Measurements from ENCODE around the gene ZNF57. TPM values are rescaled to one million over a fixed set of nuclear protein-coding genes. Genes with fewer than 3 reads are reported as not detected.

Gene ZNF57
- total and polyA plus RNA-seq, 9 of the 15 experiments (the other 6 are each of a cell fraction or from before 2014, with no cell fraction given) = 3.9 to 13.5 (median 7.8) TPM

DNA sequence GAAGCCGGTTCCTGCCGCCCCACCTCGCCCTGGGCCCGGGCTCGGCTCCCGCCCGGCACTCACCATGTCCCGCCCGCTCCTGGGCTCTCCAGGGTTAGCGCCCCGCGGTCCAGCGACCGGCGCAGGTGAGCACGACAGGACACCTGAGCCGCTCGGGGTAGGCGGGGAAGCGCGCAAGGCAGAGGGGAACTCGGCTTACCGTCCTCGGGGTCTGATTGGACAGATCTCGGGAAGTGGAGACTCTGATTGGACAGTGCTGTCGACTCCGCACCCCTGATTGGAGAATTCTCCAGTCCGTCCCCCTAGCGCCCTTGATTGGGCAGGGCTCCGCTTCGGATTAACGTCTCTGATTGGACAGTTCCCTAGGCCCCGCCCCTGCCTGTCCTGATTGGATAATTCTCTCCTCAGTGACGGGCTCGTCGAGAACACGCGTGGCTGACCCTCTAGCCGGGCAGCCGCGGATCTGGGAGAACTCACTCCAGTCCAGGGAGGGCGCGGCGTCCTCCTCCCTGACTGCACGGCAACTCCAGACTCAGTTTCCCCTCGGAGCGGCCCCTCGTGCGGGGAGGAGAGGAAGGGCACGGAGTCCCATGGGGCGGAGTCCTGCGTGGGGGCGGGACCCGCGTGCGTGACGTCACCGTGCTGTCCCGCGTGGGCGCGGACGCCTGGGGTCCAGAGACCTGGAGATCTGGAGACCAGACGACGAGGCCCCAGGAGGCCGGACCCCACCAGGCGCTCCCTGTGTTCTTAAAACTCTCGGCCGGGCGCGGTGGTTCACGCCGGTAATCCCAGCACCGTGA lies 44.2 kb downstream of the ZNF57 start, which contains the start of gene ZNF77 (continued):
- no peak for TF ChIP-seq POLR3A (IDR thresholded peaks at IDR 0.05; ENCODE audit: borderline replicate concordance, extremely low read depth, insufficient read depth, insufficient read length)
- no peak; the same call in 1 of the 2 replicates for TF ChIP-seq CREB3 (tag; conservative IDR thresholded peaks at IDR 0.05; ENCODE audit: low read depth)
- TF ChIP-seq NR2C2 (CRISPR knock-in tag; IDR thresholded peaks at IDR 0.05) = 0 out of 2 replicates have a peak, but pooled peaks have one; percentile 40
- peak; percentile 90 for TF ChIP-seq NR2C2 (tag; IDR thresholded peaks at IDR 0.05)
- TF ChIP-seq SLC30A9 (CRISPR knock-in tag; IDR thresholded peaks at IDR 0.05) = no peak
- no peak for TF ChIP-seq PCBP1 (IDR thresholded peaks at IDR 0.05; ENCODE audit: low read depth, low read length, poor library complexity, severe bottlenecking)
- no peak for TF ChIP-seq HNRNPH1 (optimal IDR thresholded peaks at IDR 0.05; ENCODE audit: low read depth, low read length)
- peak; percentile 65; the same call in 1 of the 2 replicates for TF ChIP-seq CC2D1A (IDR thresholded peaks at IDR 0.05)
- no peak for TF ChIP-seq NELFE (IDR thresholded peaks at IDR 0.05; ENCODE audit: insufficient read depth, insufficient read length)
- no peak for TF ChIP-seq PHTF2 (CRISPR knock-in tag; IDR thresholded peaks at IDR 0.05)
- no peak for TF ChIP-seq ZNF133 (CRISPR knock-in tag; IDR thresholded peaks at IDR 0.05)
- peak; percentile 86 for TF ChIP-seq BCOR (IDR thresholded peaks at IDR 0.05)
- TF ChIP-seq POU5F1 (IDR thresholded peaks at IDR 0.05; ENCODE audit: borderline replicate concordance, low read depth, low read length, partially characterized antibody) = no peak
- TF ChIP-seq CHD2 (IDR thresholded peaks at IDR 0.05; ENCODE audit: low read depth, low read length) = peak; percentile 93
- TF ChIP-seq SMARCA4 (IDR thresholded peaks at IDR 0.05) = no peak
- TF ChIP-seq ZBTB7A (IDR thresholded peaks at IDR 0.05; ENCODE audit: borderline replicate concordance, control insufficient read depth, low read depth, low read length) = peak; percentile 57; the same call in 1 of the 2 replicates
- TF ChIP-seq HEY1 (CRISPR knock-in tag; IDR thresholded peaks at IDR 0.05; ENCODE audit: borderline replicate concordance) = no peak
- no peak for TF ChIP-seq PHF20 (IDR thresholded peaks at IDR 0.05; ENCODE audit: partially characterized antibody)
- TF ChIP-seq ETS2 (tag; IDR thresholded peaks at IDR 0.05; ENCODE audit: borderline replicate concordance, poor library complexity, severe bottlenecking) = no peak
- no peak for TF ChIP-seq HDAC3 (IDR thresholded peaks at IDR 0.05; ENCODE audit: borderline replicate concordance, partially characterized antibody)
- peak; percentile 55; the same call in 1 of the 2 replicates for TF ChIP-seq KLF13 (tag; IDR thresholded peaks at IDR 0.05; ENCODE audit: borderline replicate concordance, low read depth)
- TF ChIP-seq TCF7 (IDR thresholded peaks at IDR 0.05; ENCODE audit: borderline replicate concordance) = no peak
- peak; percentile 59 for TF ChIP-seq CCNT2 (IDR thresholded peaks at IDR 0.05; ENCODE audit: borderline replicate concordance, extremely low read depth, insufficient read length, low read depth, low read length)
- peak; percentile 83 to 85 for TF ChIP-seq E2F6 (IDR thresholded peaks at IDR 0.05; ENCODE audit: borderline replicate concordance in 1 of 2, extremely low read depth in 1 of 2, insufficient read depth in 1 of 2, insufficient read length in 1 of 2, low read depth in 1 of 2, low read length in 1 of 2, poor library complexity in 1 of 2, severe bottlenecking in 1 of 2)
- TF ChIP-seq, protein P1, sequence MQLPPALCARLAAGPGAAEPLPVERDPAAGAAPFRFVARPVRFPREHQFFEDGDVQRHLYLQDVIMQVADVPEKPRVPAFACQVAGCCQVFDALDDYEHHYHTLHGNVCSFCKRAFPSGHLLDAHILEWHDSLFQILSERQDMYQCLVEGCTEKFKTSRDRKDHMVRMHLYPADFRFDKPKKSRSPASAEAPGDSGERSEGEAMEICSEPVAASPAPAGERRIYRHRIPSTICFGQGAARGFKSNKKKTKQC (CRISPR knock-in tag; IDR thresholded peaks at IDR 0.05) = peak; percentile 71; the same call in 1 of the 2 replicates

Data from K562 (cell line).